GM12878 (cell line): Measurements from ENCODE around the gene B4GALNT2. TPM values are rescaled to one million over a fixed set of nuclear protein-coding genes. Genes with fewer than 3 reads are reported as not detected.

Experiments used
- BACH1 ChIP-seq: fragments of 450-650 bp; IDR thresholded peaks from 2 replicates; pipeline ENCODE4 v1.6.1; 2017; ENCODE audit warnings: mild to moderate bottlenecking, borderline replicate concordance
- CBFB ChIP-seq: IDR thresholded peaks from 2 replicates; pipeline ENCODE4 v1.6.1; 2016; ENCODE audit warnings: antibody characterized with exemption, low read depth
- CBX5 ChIP-seq: sonication (generic); IDR thresholded peaks from 2 replicates; pipeline ENCODE4 v1.6.1; 2016; ENCODE audit warnings: low read depth, moderate library complexity, mild to moderate bottlenecking, inconsistent platforms
- DPF2 ChIP-seq: fragments of 450-650 bp; IDR thresholded peaks from 2 replicates; pipeline ENCODE4 v1.6.1; 2017; ENCODE audit warnings: mild to moderate bottlenecking
- EP300 ChIP-seq, 2 experiments: fragments of 150-350 bp in 1 of 2; IDR thresholded peaks; 2 replicates each; pipeline ENCODE4 v1.6.1; 2011 to 2012; ENCODE audit warnings: low read depth in 2 of 2, low read length in 2 of 2, borderline replicate concordance in 1 of 2, improper control_type of control experiment in 1 of 2, inconsistent platforms in 1 of 2; ENCODE audit not compliant: control insufficient read depth in 1 of 2
- GATAD2B ChIP-seq: fragments of 450-650 bp; conservative IDR thresholded peaks from 2 replicates; pipeline ENCODE4 v1.6.1; 2017; ENCODE audit warnings: low read depth, mild to moderate bottlenecking, moderate library complexity
- LARP7 ChIP-seq: fragments of 450-650 bp; IDR thresholded peaks from 2 replicates; pipeline ENCODE4 v1.6.1; 2017; ENCODE audit warnings: mild to moderate bottlenecking
- NR2C2 ChIP-seq: IDR thresholded peaks from 2 replicates; pipeline ENCODE4 v1.6.1; 2011; ENCODE audit warnings: borderline replicate concordance, low read depth; ENCODE audit not compliant: control insufficient read depth, insufficient read length
- TAF1 ChIP-seq: IDR thresholded peaks from 2 replicates; pipeline ENCODE4 v1.6.1; 2011; ENCODE audit warnings: mild to moderate bottlenecking, low read depth, low read length, borderline replicate concordance
- ZBED1 ChIP-seq: IDR thresholded peaks from 2 replicates; pipeline ENCODE4 v1.6.1; 2016; ENCODE audit warnings: borderline replicate concordance
- ZNF207 ChIP-seq: fragments of 450-650 bp; IDR thresholded peaks from 2 replicates; pipeline ENCODE4 v1.6.1; 2014; ENCODE audit warnings: antibody characterized with exemption, mild to moderate bottlenecking, borderline replicate concordance
- ZNF622 ChIP-seq: fragments of 450-650 bp; IDR thresholded peaks from 2 replicates; pipeline ENCODE4 v1.6.1; 2017; ENCODE audit warnings: mild to moderate bottlenecking, inconsistent platforms
- polyA plus RNA-seq, 11 experiments: library from polyadenylated mRNA; depleted of rRNA in 4 of 11; unstranded in 6 of 11; stranded (reverse) in 5 of 11; fragments of >200 nt; fragmentation: Nextera tagmentation in 4 of 11; fragmentation: Illumina TruSeq in 1 of 11; extraction: Ambion mirVana in 4 of 11; extraction: Trizol in 1 of 11; gene quantifications; 1 replicate in 1 of 11; 2 replicates in 10 of 11; pipeline versions ENCODE4 v1.2.1 to v1.2.3, GENCODE V29; 2011 to 2016; ENCODE audit warnings: inconsistent platforms in 2 of 11, missing spikeins in 2 of 11, low read depth in 1 of 11
- total RNA-seq, 4 experiments: library from RNA; depleted of rRNA in 3 of 4; stranded (reverse); fragments of >200 nt in 3 of 4; fragmentation: Illumina TruSeq in 1 of 4; extraction: Trizol in 1 of 4; gene quantifications; 2 replicates each; pipeline versions ENCODE4 v1.2.1 to v1.2.3, GENCODE V29; 2013 to 2021
- TF ChIP-seq, protein P1 (sequence below): fragments of 450-650 bp; IDR thresholded peaks from 2 replicates; pipeline ENCODE4 v1.6.1; 2017; ENCODE audit warnings: mild to moderate bottlenecking, moderate library complexity
- TF ChIP-seq, protein P2 (sequence below): fragments of 450-650 bp; IDR thresholded peaks from 2 replicates; pipeline ENCODE4 v1.6.1; 2016; ENCODE audit warnings: mild to moderate bottlenecking, moderate library complexity, borderline replicate concordance
- TF ChIP-seq, protein P3 (sequence below): IDR thresholded peaks from 2 replicates; pipeline ENCODE4 v1.6.1; 2011; ENCODE audit warnings: low read depth, low read length, improper control_type of control experiment, borderline replicate concordance
- TF ChIP-seq, protein P4 (sequence below): fragments of 450-650 bp; IDR thresholded peaks from 2 replicates; pipeline ENCODE4 v1.6.1; 2017; ENCODE audit warnings: mild to moderate bottlenecking
- TF ChIP-seq, protein P5 (sequence below): IDR thresholded peaks from 2 replicates; pipeline ENCODE4 v1.6.1; 2011; ENCODE audit warnings: low read depth, mild to moderate bottlenecking, low read length, moderate library complexity, borderline replicate concordance; ENCODE audit errors: extremely low read depth

Gene B4GALNT2
- total and polyA plus RNA-seq, 10 of the 15 experiments (the other 5 are each of a cell fraction or from before 2014, with no cell fraction given), result not detected

DNA sequence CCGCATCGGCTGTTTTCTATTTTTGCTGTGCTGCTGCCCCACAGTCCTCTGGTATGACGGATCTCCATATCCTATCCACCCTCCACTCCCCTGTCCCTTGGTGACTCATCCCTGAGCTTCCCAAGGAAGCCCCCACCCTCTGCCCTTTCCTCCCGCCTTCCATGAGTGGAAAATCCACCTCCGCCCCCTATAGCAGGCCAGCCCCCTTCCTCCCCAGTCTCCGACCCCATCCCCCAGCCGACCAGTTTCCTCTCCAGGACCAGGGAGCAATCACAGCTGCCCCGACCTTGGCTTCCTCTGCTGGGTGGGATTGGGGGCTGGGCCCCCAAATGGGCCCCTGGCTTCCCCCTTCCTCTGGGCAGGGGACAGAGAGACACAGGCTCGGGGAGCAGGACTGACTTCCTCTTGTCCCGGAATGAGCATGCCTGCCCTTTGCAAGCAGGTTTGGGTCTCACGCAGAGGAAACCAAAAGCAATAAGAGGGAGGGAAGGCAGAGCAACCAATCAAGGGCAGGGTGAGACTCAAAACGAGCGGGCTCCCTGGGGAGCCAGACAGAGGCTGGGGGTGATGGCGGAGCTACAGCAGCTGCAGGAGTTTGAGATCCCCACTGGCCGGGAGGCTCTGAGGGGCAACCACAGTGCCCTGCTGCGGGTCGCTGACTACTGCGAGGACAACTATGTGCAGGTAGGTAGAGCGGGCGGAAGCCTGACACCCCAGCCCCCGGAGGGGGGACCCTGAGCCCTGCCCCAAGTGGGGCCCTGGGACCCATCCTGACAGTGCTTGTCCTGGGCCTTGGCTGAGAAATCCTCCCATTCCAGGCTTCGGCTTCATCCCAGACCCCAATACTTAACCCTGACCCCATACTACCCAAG lies 77.8 kb downstream of the B4GALNT2 start, which contains the start of the genes ABI3 and GNGT2 (continued):
- TF ChIP-seq DPF2 (peak; percentile 39; the same call in 1 of the 2 replicates), CBX5 (no peak), LARP7 (peak; percentile 66), CBFB (peak; percentile 54; the same call in 1 of the 2 replicates), NR2C2 (no peak), ZNF207 (peak; percentile 23; the same call in 1 of the 2 replicates), ZNF622 (no peak), TAF1 (peak; percentile 99), GATAD2B (peak; percentile 65; the same call in 1 of the 2 replicates), ZBED1 (no peak; the same call in 1 of the 2 replicates), EP300 (IDR thresholded peaks at IDR 0.05; ENCODE audit: borderline replicate concordance in 1 of 2, control insufficient read depth in 1 of 2, low read depth in 2 of 2, low read length in 2 of 2) (peak; percentile 29; a peak in 2 of 4 replicates), BACH1 (peak; percentile 85)
- TF ChIP-seq, protein P1, sequence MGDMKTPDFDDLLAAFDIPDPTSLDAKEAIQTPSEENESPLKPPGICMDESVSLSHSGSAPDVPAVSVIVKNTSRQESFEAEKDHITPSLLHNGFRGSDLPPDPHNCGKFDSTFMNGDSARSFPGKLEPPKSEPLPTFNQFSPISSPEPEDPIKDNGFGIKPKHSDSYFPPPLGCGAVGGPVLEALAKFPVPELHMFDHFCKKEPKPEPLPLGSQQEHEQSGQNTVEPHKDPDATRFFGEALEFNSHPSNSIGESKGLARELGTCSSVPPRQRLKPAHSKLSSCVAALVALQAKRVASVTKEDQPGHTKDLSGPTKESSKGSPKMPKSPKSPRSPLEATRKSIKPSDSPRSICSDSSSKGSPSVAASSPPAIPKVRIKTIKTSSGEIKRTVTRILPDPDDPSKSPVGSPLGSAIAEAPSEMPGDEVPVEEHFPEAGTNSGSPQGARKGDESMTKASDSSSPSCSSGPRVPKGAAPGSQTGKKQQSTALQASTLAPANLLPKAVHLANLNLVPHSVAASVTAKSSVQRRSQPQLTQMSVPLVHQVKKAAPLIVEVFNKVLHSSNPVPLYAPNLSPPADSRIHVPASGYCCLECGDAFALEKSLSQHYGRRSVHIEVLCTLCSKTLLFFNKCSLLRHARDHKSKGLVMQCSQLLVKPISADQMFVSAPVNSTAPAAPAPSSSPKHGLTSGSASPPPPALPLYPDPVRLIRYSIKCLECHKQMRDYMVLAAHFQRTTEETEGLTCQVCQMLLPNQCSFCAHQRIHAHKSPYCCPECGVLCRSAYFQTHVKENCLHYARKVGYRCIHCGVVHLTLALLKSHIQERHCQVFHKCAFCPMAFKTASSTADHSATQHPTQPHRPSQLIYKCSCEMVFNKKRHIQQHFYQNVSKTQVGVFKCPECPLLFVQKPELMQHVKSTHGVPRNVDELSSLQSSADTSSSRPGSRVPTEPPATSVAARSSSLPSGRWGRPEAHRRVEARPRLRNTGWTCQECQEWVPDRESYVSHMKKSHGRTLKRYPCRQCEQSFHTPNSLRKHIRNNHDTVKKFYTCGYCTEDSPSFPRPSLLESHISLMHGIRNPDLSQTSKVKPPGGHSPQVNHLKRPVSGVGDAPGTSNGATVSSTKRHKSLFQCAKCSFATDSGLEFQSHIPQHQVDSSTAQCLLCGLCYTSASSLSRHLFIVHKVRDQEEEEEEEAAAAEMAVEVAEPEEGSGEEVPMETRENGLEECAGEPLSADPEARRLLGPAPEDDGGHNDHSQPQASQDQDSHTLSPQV, result no peak
- TF ChIP-seq, protein P2, sequence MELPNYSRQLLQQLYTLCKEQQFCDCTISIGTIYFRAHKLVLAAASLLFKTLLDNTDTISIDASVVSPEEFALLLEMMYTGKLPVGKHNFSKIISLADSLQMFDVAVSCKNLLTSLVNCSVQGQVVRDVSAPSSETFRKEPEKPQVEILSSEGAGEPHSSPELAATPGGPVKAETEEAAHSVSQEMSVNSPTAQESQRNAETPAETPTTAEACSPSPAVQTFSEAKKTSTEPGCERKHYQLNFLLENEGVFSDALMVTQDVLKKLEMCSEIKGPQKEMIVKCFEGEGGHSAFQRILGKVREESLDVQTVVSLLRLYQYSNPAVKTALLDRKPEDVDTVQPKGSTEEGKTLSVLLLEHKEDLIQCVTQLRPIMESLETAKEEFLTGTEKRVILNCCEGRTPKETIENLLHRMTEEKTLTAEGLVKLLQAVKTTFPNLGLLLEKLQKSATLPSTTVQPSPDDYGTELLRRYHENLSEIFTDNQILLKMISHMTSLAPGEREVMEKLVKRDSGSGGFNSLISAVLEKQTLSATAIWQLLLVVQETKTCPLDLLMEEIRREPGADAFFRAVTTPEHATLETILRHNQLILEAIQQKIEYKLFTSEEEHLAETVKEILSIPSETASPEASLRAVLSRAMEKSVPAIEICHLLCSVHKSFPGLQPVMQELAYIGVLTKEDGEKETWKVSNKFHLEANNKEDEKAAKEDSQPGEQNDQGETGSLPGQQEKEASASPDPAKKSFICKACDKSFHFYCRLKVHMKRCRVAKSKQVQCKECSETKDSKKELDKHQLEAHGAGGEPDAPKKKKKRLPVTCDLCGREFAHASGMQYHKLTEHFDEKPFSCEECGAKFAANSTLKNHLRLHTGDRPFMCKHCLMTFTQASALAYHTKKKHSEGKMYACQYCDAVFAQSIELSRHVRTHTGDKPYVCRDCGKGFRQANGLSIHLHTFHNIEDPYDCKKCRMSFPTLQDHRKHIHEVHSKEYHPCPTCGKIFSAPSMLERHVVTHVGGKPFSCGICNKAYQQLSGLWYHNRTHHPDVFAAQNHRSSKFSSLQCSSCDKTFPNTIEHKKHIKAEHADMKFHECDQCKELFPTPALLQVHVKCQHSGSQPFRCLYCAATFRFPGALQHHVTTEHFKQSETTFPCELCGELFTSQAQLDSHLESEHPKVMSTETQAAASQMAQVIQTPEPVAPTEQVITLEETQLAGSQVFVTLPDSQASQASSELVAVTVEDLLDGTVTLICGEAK, result no peak
- TF ChIP-seq, protein P3, sequence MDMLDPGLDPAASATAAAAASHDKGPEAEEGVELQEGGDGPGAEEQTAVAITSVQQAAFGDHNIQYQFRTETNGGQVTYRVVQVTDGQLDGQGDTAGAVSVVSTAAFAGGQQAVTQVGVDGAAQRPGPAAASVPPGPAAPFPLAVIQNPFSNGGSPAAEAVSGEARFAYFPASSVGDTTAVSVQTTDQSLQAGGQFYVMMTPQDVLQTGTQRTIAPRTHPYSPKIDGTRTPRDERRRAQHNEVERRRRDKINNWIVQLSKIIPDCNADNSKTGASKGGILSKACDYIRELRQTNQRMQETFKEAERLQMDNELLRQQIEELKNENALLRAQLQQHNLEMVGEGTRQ, result no peak
- TF ChIP-seq, protein P4, sequence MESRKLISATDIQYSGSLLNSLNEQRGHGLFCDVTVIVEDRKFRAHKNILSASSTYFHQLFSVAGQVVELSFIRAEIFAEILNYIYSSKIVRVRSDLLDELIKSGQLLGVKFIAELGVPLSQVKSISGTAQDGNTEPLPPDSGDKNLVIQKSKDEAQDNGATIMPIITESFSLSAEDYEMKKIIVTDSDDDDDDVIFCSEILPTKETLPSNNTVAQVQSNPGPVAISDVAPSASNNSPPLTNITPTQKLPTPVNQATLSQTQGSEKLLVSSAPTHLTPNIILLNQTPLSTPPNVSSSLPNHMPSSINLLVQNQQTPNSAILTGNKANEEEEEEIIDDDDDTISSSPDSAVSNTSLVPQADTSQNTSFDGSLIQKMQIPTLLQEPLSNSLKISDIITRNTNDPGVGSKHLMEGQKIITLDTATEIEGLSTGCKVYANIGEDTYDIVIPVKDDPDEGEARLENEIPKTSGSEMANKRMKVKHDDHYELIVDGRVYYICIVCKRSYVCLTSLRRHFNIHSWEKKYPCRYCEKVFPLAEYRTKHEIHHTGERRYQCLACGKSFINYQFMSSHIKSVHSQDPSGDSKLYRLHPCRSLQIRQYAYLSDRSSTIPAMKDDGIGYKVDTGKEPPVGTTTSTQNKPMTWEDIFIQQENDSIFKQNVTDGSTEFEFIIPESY, result no peak
- TF ChIP-seq, protein P5, sequence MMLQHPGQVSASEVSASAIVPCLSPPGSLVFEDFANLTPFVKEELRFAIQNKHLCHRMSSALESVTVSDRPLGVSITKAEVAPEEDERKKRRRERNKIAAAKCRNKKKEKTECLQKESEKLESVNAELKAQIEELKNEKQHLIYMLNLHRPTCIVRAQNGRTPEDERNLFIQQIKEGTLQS, result no peak
